Measurements from ENCODE around the gene BDNF.

GRCh38 chr11:27625347-27625912 is 74.8 kb downstream of the BDNF start:
- TF ChIP-seq, protein P1, sequence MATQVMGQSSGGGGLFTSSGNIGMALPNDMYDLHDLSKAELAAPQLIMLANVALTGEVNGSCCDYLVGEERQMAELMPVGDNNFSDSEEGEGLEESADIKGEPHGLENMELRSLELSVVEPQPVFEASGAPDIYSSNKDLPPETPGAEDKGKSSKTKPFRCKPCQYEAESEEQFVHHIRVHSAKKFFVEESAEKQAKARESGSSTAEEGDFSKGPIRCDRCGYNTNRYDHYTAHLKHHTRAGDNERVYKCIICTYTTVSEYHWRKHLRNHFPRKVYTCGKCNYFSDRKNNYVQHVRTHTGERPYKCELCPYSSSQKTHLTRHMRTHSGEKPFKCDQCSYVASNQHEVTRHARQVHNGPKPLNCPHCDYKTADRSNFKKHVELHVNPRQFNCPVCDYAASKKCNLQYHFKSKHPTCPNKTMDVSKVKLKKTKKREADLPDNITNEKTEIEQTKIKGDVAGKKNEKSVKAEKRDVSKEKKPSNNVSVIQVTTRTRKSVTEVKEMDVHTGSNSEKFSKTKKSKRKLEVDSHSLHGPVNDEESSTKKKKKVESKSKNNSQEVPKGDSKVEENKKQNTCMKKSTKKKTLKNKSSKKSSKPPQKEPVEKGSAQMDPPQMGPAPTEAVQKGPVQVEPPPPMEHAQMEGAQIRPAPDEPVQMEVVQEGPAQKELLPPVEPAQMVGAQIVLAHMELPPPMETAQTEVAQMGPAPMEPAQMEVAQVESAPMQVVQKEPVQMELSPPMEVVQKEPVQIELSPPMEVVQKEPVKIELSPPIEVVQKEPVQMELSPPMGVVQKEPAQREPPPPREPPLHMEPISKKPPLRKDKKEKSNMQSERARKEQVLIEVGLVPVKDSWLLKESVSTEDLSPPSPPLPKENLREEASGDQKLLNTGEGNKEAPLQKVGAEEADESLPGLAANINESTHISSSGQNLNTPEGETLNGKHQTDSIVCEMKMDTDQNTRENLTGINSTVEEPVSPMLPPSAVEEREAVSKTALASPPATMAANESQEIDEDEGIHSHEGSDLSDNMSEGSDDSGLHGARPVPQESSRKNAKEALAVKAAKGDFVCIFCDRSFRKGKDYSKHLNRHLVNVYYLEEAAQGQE (IDR thresholded peaks at IDR 0.05; ENCODE audit: borderline replicate concordance), result no peak
- no peak for TF ChIP-seq CTCF (IDR thresholded peaks at IDR 0.05; ENCODE audit: poor library complexity, severe bottlenecking)
- TF ChIP-seq EP300 (conservative IDR thresholded peaks at IDR 0.05; ENCODE audit: poor library complexity, severe bottlenecking), result no peak
- no peak for TF ChIP-seq TAF1 (IDR thresholded peaks at IDR 0.05; ENCODE audit: low read depth)
- TF ChIP-seq MXI1 (conservative IDR thresholded peaks at IDR 0.05; ENCODE audit: poor library complexity, severe bottlenecking), result no peak

Measured in neural cell (in vitro differentiated cells).